Panc1 (cell line): ENCODE measurements around the gene CCDC195.

ENCODE experiments used
- CTCF ChIP-seq: fragments of 450-650 bp; IDR thresholded peaks from 2 replicates; pipeline ENCODE4 v1.5.1; 2017; ENCODE audit warnings: mild to moderate bottlenecking
- POLR2AphosphoS5 ChIP-seq: IDR thresholded peaks from 2 replicates; pipeline ENCODE4 v1.6.1; 2012; ENCODE audit warnings: mild to moderate bottlenecking, low read depth, low read length, moderate library complexity
- REST ChIP-seq, 2 experiments: IDR thresholded peaks; 2 replicates each; pipeline ENCODE4 v1.6.1; 2011 to 2012; ENCODE audit warnings: low read depth in 2 of 2, control low read depth in 1 of 2, low read length in 1 of 2, mild to moderate bottlenecking in 1 of 2, moderate library complexity in 1 of 2; ENCODE audit not compliant: insufficient read depth in 1 of 2

GRCh38 chr2:224671731-224672130 is 44.4 kb downstream of the CCDC195 start:
- TF ChIP-seq CTCF (no peak), REST (IDR thresholded peaks at IDR 0.05; ENCODE audit: insufficient read depth in 1 of 2, low read depth in 2 of 2, low read length in 1 of 2) (no peak), POLR2AphosphoS5 (no peak)
